Smooth muscle cell (in vitro differentiated cells): ENCODE measurements around the gene TMEM212. TPM values are rescaled to one million over a fixed set of nuclear protein-coding genes. Genes with fewer than 3 reads are reported as not detected.

ENCODE experiments used
- DNase-seq: peaks from one replicate; lab custom pipeline; 2025; ENCODE audit not compliant: unreplicated experiment; lab: John Stamatoyannopoulos, UW
- H2AFZ ChIP-seq: fragments of 200-600 bp; sonication (generic); 2 replicates; pipeline ENCODE4 v1.6.0; 2016; ENCODE audit warnings: antibody characterized with exemption, low read depth, mild to moderate bottlenecking
- H3F3A ChIP-seq: fragments of 200-600 bp; sonication (generic); 2 replicates; pipeline ENCODE4 v1.6.0; 2017; ENCODE audit warnings: antibody characterized with exemption, low read depth
- H3K27ac ChIP-seq: fragments of 200-600 bp; sonication (generic); 2 replicates; pipeline ENCODE4 v1.5.1; 2016; ENCODE audit warnings: low read depth, mild to moderate bottlenecking
- H3K27me3 ChIP-seq: fragments of 200-600 bp; sonication (generic); 2 replicates; pipeline ENCODE4 v1.6.1; 2016; ENCODE audit warnings: low read depth, mild to moderate bottlenecking
- H3K36me3 ChIP-seq: fragments of 200-600 bp; sonication (generic); 2 replicates; pipeline ENCODE4 v1.5.1; 2016; ENCODE audit warnings: low read depth
- H3K4me1 ChIP-seq: fragments of 200-600 bp; sonication (generic); 2 replicates; pipeline ENCODE4 v1.5.1; 2016; ENCODE audit warnings: low read depth
- H3K4me2 ChIP-seq: fragments of 200-600 bp; sonication (generic); 2 replicates; pipeline ENCODE4 v1.6.0; 2016; ENCODE audit warnings: mild to moderate bottlenecking
- H3K4me3 ChIP-seq: fragments of 200-600 bp; sonication (generic); 2 replicates; pipeline ENCODE4 v1.5.1; 2016; ENCODE audit warnings: mild to moderate bottlenecking
- H3K79me2 ChIP-seq: fragments of 200-600 bp; sonication (generic); 2 replicates; pipeline ENCODE4 v1.6.0; 2016; ENCODE audit warnings: low read depth, mild to moderate bottlenecking
- H3K9ac ChIP-seq: fragments of 200-600 bp; sonication (generic); 2 replicates; pipeline ENCODE4 v1.6.0; 2016; ENCODE audit warnings: low read depth
- H3K9me3 ChIP-seq: fragments of 200-600 bp; sonication (generic); replicated peaks from 2 replicates; pipeline ENCODE4 v1.5.1; 2016; ENCODE audit warnings: low read depth
- H4K20me1 ChIP-seq: fragments of 200-600 bp; sonication (generic); 2 replicates; pipeline ENCODE4 v1.6.0; 2016; ENCODE audit warnings: low read depth
- WGBS: methylation state at CpG from one replicate; pipeline ENCODE4 v1.1.7; 2016; ENCODE audit warnings: low lambda C conversion rate; 5-methylcytosine and 5-hydroxymethylcytosine counted together
- polyA plus RNA-seq: library from polyadenylated mRNA; unstranded; fragments of >200 nt; fragmentation: Nextera tagmentation; extraction: Ambion mirVana; gene quantifications from 2 replicates; pipeline ENCODE4 v1.2.1, GENCODE V29; 2016
- total RNA-seq: library from RNA; depleted of rRNA; stranded (reverse); fragments of >200 nt; gene quantifications from 2 replicates; pipeline ENCODE4 v1.2.3, GENCODE V29; 2014
- TF ChIP-seq, protein P1 (sequence below): fragments of 200-600 bp; sonication (generic); IDR thresholded peaks from 2 replicates; pipeline ENCODE4 v1.5.1; 2017; ENCODE audit warnings: borderline replicate concordance, mild to moderate bottlenecking, antibody characterized with exemption; ENCODE audit not compliant: insufficient read depth, poor library complexity, severe bottlenecking

TMEM212 gene
- total and polyA plus RNA-seq, 2 experiments from 2014 or later, result not detected

DNA sequence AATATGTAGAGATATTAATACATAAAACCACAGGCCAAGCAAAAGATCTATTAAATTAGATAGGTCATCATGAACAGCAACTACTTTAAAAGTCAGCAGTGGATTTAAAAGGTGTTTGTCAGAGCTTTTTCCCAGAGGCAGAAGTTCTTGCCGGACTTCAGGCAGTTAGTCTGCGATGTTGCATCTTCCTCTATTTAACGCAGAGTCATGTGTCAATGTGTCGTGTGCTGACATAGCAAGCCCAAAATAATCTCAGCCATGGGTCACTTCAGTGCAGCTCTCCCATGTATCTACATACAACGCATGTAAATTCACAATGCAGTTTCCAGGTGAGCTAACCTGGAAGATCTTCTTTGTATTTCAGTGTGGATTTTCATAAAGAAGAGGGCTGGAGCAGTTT, 8.0 kb upstream of the TMEM212 start:
- TF ChIP-seq, protein P1, sequence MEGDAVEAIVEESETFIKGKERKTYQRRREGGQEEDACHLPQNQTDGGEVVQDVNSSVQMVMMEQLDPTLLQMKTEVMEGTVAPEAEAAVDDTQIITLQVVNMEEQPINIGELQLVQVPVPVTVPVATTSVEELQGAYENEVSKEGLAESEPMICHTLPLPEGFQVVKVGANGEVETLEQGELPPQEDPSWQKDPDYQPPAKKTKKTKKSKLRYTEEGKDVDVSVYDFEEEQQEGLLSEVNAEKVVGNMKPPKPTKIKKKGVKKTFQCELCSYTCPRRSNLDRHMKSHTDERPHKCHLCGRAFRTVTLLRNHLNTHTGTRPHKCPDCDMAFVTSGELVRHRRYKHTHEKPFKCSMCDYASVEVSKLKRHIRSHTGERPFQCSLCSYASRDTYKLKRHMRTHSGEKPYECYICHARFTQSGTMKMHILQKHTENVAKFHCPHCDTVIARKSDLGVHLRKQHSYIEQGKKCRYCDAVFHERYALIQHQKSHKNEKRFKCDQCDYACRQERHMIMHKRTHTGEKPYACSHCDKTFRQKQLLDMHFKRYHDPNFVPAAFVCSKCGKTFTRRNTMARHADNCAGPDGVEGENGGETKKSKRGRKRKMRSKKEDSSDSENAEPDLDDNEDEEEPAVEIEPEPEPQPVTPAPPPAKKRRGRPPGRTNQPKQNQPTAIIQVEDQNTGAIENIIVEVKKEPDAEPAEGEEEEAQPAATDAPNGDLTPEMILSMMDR, result no peak
- peak overlapping the region; percentile 74 for H3K9ac ChIP-seq
- 36% methylated on average over 5 of the region's 5 CpGs for WGBS
- peaks cover 27% of the 10 kb centered on the region for H3F3A ChIP-seq
- H2AFZ ChIP-seq, result peak overlapping the region; percentile 80
- peaks cover 22% of the 10 kb centered on the region for H3K4me1 ChIP-seq
- H3K4me3 ChIP-seq, result no peak overlapping the region
- H3K27ac ChIP-seq, result peak overlapping the region; percentile 90
- no peaks in the 10 kb centered on the region for H3K79me2 ChIP-seq
- H4K20me1 ChIP-seq, result no peaks in the 10 kb centered on the region
- DNase-seq, result no peak
- H3K27me3 ChIP-seq, result no peaks in the 10 kb centered on the region
- H3K9me3 ChIP-seq, result no peaks in the 10 kb centered on the region
- H3K36me3 ChIP-seq, result no peaks in the 10 kb centered on the region
- peak overlapping the region; percentile 63 for H3K4me2 ChIP-seq

DNA sequence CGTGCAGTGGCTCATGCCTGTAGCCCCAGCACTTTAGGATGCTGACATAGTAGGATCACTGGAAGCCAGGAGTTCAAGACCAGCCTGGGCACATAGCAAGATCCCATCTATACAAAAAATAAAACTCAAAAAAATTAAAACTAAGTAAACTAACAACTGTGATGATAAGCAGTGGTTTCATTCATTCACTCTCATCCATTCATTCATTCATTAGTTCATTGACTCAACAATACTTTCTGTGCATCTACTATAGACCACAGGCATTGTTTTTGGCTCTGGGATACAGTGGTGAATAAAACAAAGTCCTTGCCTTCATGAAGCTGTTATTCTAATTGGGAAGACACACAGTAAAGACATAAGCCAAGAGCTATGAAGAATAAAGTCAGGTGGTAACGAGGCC, 7.5 kb upstream of the TMEM212 start:
- H3K79me2 ChIP-seq, result no peaks in the 10 kb centered on the region
- no peak for DNase-seq
- TF ChIP-seq, protein P1, result no peak
- H3K9ac ChIP-seq, result no peak overlapping the region
- no peaks in the 10 kb centered on the region for H3K9me3 ChIP-seq
- no peaks in the 10 kb centered on the region for H3K27me3 ChIP-seq
- H3F3A ChIP-seq, result peaks cover 27% of the 10 kb centered on the region
- H4K20me1 ChIP-seq, result no peaks in the 10 kb centered on the region
- peaks cover 22% of the 10 kb centered on the region for H3K4me1 ChIP-seq
- H3K36me3 ChIP-seq, result no peaks in the 10 kb centered on the region
- H3K27ac ChIP-seq, result peak overlapping the region; percentile 90
- H3K4me3 ChIP-seq, result no peak overlapping the region
- no peak overlapping the region for H3K4me2 ChIP-seq
- WGBS, result 69% methylated on average over 2 of the region's 2 CpGs
- no peak overlapping the region for H2AFZ ChIP-seq

DNA sequence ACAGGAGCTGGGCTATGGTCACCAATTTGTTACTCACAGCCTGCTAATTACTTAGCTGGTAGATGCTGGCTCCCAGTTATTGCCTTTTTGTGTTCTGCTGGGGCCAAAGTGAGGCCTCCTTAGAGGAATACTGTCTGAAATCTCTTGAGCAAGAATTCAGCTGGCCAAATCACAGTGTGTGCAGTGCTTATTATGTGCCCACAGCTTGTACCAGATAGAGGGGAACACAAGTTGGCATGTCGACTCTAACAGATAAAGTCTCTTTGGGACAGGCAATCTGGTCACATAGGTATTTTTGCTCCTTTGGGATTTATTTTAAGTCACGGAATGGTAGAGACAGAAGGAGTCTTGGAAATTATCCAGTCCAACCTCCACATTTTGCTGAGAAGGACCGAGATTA, 6.3 kb upstream of the TMEM212 start:
- H3K9ac ChIP-seq, result no peak overlapping the region
- no peaks in the 10 kb centered on the region for H4K20me1 ChIP-seq
- TF ChIP-seq, protein P1, result no peak
- H2AFZ ChIP-seq, result no peak overlapping the region
- H3K27ac ChIP-seq, result peak overlapping the region; percentile 81
- 78% methylated on average over 3 of the region's 3 CpGs for WGBS
- H3K4me1 ChIP-seq, result peaks cover 31% of the 10 kb centered on the region
- no peak overlapping the region for H3K4me2 ChIP-seq
- no peaks in the 10 kb centered on the region for H3K27me3 ChIP-seq
- H3K4me3 ChIP-seq, result no peak overlapping the region
- no peaks in the 10 kb centered on the region for H3K79me2 ChIP-seq
- DNase-seq, result no peak
- H3K36me3 ChIP-seq, result no peaks in the 10 kb centered on the region
- H3K9me3 ChIP-seq, result no peaks in the 10 kb centered on the region
- H3F3A ChIP-seq, result peaks cover 25% of the 10 kb centered on the region

DNA sequence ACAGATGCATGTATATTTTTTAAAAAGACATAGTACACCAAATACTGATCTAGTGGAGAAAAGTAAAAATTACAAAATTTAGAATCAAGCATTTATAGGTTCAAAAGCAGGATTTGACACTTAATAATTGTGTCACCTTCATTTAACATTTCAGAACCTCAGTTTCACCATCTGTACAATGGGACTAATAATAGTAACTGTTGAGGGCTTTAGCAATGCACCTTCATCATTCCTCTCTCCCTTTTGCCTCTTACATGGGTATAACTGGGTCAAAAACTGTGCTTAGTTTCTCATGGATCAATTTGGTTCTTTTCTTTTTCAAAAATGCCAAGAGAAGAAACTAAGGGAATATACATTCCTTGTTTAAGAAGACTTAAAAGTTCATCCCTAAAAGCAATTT, 5.5 kb upstream of the TMEM212 start:
- Histone ChIP-seq H3K9ac (peak overlapping the region; percentile 45), H2AFZ (peak overlapping the region; percentile 40), H3K4me3 (no peak overlapping the region), H3K27me3 (no peaks in the 10 kb centered on the region), H3F3A (peaks cover 32% of the 10 kb centered on the region), H3K4me1 (peaks cover 39% of the 10 kb centered on the region), H3K79me2 (no peaks in the 10 kb centered on the region), H3K36me3 (no peaks in the 10 kb centered on the region), H3K9me3 (no peaks in the 10 kb centered on the region), H3K27ac (peak overlapping the region; percentile 81), H4K20me1 (no peaks in the 10 kb centered on the region), H3K4me2 (peak overlapping the region; percentile 73)
- TF ChIP-seq, protein P1, result no peak
- DNase-seq, result no peak
